Measurements from ENCODE around the gene CST8.
"Not testable (repeated sequence)": the region's sequence is repeated elsewhere in the genome, so short reads cannot be mapped to it uniquely, and the experiment has no call there.

CST8 gene

GRCh38 chr20:23473293-23473692, 17.6 kb upstream of the CST8 start:
- POLR2A ChIA-PET; DNase-seq; CTCF ChIA-PET; H3K4me3 ChIP-seq (ENCODE audit: control insufficient read depth in 1 of 7, extremely low read depth in 1 of 7, insufficient read depth in 4 of 7, low read depth in 2 of 7, low read length in 6 of 7); H3K36me3 ChIP-seq (ENCODE audit: control insufficient read depth in 4 of 4, insufficient read depth in 4 of 4, low read length in 3 of 4); H3K27me3 ChIP-seq (replicated peaks in 2 of 5; ENCODE audit: control insufficient read depth in 4 of 5, insufficient read depth in 5 of 5, low read length in 4 of 5); H3K9me3 ChIP-seq (ENCODE audit: control extremely low read depth in 1 of 5, control insufficient read depth in 4 of 5, insufficient read depth in 2 of 5, low read depth in 1 of 5, low read length in 4 of 5); H3K4me1 ChIP-seq (ENCODE audit: control extremely low read depth in 1 of 4, control insufficient read depth in 4 of 4, insufficient read depth in 4 of 4, low read length in 3 of 4); H3K27ac ChIP-seq (ENCODE audit: insufficient read depth in 1 of 2, low read depth in 1 of 2, low read length in 2 of 2, poor library complexity in 1 of 2, severe bottlenecking in 2 of 2): not testable (repeated sequence)
- WGBS (ENCODE audit: insufficient coverage) = no CpG with 5 or more reads among the region's 2 CpGs

- 96% methylated on average over 3 of the region's 5 CpGs for WGBS (ENCODE audit: insufficient coverage)
- Histone ChIP-seq H3K27me3 (replicated peaks in 2 of 5; ENCODE audit: control insufficient read depth in 4 of 5, insufficient read depth in 5 of 5, low read length in 4 of 5) (no peaks in the 10 kb centered on the region), H3K27ac (ENCODE audit: insufficient read depth in 1 of 2, low read depth in 1 of 2, low read length in 2 of 2, poor library complexity in 1 of 2, severe bottlenecking in 2 of 2) (no peak overlapping the region), H3K4me3 (ENCODE audit: control insufficient read depth in 1 of 7, extremely low read depth in 1 of 7, insufficient read depth in 4 of 7, low read depth in 2 of 7, low read length in 6 of 7) (no peak overlapping the region), H3K4me1 (ENCODE audit: control extremely low read depth in 1 of 4, control insufficient read depth in 4 of 4, insufficient read depth in 4 of 4, low read length in 3 of 4) (no peaks in the 10 kb centered on the region), H3K36me3 (ENCODE audit: control insufficient read depth in 4 of 4, insufficient read depth in 4 of 4, low read length in 3 of 4) (no peaks in the 10 kb centered on the region), H3K9me3 (ENCODE audit: control extremely low read depth in 1 of 5, control insufficient read depth in 4 of 5, insufficient read depth in 2 of 5, low read depth in 1 of 5, low read length in 4 of 5) (peaks cover 0 to 4% (median 0%) of the 10 kb centered on the region in 5 experiments)
- no peak for DNase-seq
- POLR2A ChIA-PET = no interaction called here
- CTCF ChIA-PET = no interaction called here
These were observed 15.5 kb upstream of the CST8 start for GRCh38 chr20:23475395-23475794.

GRCh38 chr20:23476015-23476754, 14.7 kb upstream of the CST8 start:
- Histone ChIP-seq H3K4me3 (ENCODE audit: control insufficient read depth in 1 of 7, extremely low read depth in 1 of 7, insufficient read depth in 4 of 7, low read depth in 2 of 7, low read length in 6 of 7) (no peak overlapping the region), H3K9me3 (ENCODE audit: control extremely low read depth in 1 of 5, control insufficient read depth in 4 of 5, insufficient read depth in 2 of 5, low read depth in 1 of 5, low read length in 4 of 5) (peaks cover 0 to 4% (median 0%) of the 10 kb centered on the region in 5 experiments), H3K27ac (ENCODE audit: insufficient read depth in 1 of 2, low read depth in 1 of 2, low read length in 2 of 2, poor library complexity in 1 of 2, severe bottlenecking in 2 of 2) (no peak overlapping the region), H3K36me3 (ENCODE audit: control insufficient read depth in 4 of 4, insufficient read depth in 4 of 4, low read length in 3 of 4) (no peaks in the 10 kb centered on the region), H3K4me1 (ENCODE audit: control extremely low read depth in 1 of 4, control insufficient read depth in 4 of 4, insufficient read depth in 4 of 4, low read length in 3 of 4) (no peaks in the 10 kb centered on the region), H3K27me3 (replicated peaks in 2 of 5; ENCODE audit: control insufficient read depth in 4 of 5, insufficient read depth in 5 of 5, low read length in 4 of 5) (no peaks in the 10 kb centered on the region)
- DNase-seq = no peak
- WGBS (ENCODE audit: insufficient coverage) = 96% methylated on average over 6 of the region's 6 CpGs
- ChIA-PET POLR2A (no interaction called here), CTCF (no interaction called here)

GRCh38 chr20:23477223-23477622, 13.7 kb upstream of the CST8 start:
- no peak for DNase-seq
- Histone ChIP-seq H3K27me3 (replicated peaks in 2 of 5; ENCODE audit: control insufficient read depth in 4 of 5, insufficient read depth in 5 of 5, low read length in 4 of 5) (no peaks in the 10 kb centered on the region), H3K9me3 (ENCODE audit: control extremely low read depth in 1 of 5, control insufficient read depth in 4 of 5, insufficient read depth in 2 of 5, low read depth in 1 of 5, low read length in 4 of 5) (peaks cover 0 to 4% (median 0%) of the 10 kb centered on the region in 5 experiments), H3K36me3 (ENCODE audit: control insufficient read depth in 4 of 4, insufficient read depth in 4 of 4, low read length in 3 of 4) (no peaks in the 10 kb centered on the region), H3K4me1 (ENCODE audit: control extremely low read depth in 1 of 4, control insufficient read depth in 4 of 4, insufficient read depth in 4 of 4, low read length in 3 of 4) (no peaks in the 10 kb centered on the region), H3K4me3 (ENCODE audit: control insufficient read depth in 1 of 7, extremely low read depth in 1 of 7, insufficient read depth in 4 of 7, low read depth in 2 of 7, low read length in 6 of 7) (no peak overlapping the region), H3K27ac (ENCODE audit: insufficient read depth in 1 of 2, low read depth in 1 of 2, low read length in 2 of 2, poor library complexity in 1 of 2, severe bottlenecking in 2 of 2) (no peak overlapping the region)
- ChIA-PET POLR2A (no interaction called here), CTCF (no interaction called here)
- WGBS (ENCODE audit: insufficient coverage) = no CpG with 5 or more reads among the region's 3 CpGs

GRCh38 chr20:23479043-23479442, 11.9 kb upstream of the CST8 start:
- H3K4me1 ChIP-seq (ENCODE audit: control extremely low read depth in 1 of 4, control insufficient read depth in 4 of 4, insufficient read depth in 4 of 4, low read length in 3 of 4) = no peaks in the 10 kb centered on the region
- H3K9me3 ChIP-seq (ENCODE audit: control extremely low read depth in 1 of 5, control insufficient read depth in 4 of 5, insufficient read depth in 2 of 5, low read depth in 1 of 5, low read length in 4 of 5) = peaks cover 0 to 4% (median 0%) of the 10 kb centered on the region in 5 experiments
- no peaks in the 10 kb centered on the region for H3K27me3 ChIP-seq (replicated peaks in 2 of 5; ENCODE audit: control insufficient read depth in 4 of 5, insufficient read depth in 5 of 5, low read length in 4 of 5)
- H3K4me3 ChIP-seq (ENCODE audit: control insufficient read depth in 1 of 7, extremely low read depth in 1 of 7, insufficient read depth in 4 of 7, low read depth in 2 of 7, low read length in 6 of 7) = no peak overlapping the region
- H3K36me3 ChIP-seq (ENCODE audit: control insufficient read depth in 4 of 4, insufficient read depth in 4 of 4, low read length in 3 of 4) = no peaks in the 10 kb centered on the region
- WGBS (ENCODE audit: insufficient coverage) = 93% methylated on average over 3 of the region's 4 CpGs
- no peak for DNase-seq
- ChIA-PET CTCF (no interaction called here), POLR2A (no interaction called here)
- H3K27ac ChIP-seq (ENCODE audit: insufficient read depth in 1 of 2, low read depth in 1 of 2, low read length in 2 of 2, poor library complexity in 1 of 2, severe bottlenecking in 2 of 2) = no peak overlapping the region

GRCh38 chr20:23482138-23482537, 8.8 kb upstream of the CST8 start:
- no peak overlapping the region for H3K4me3 ChIP-seq (ENCODE audit: control insufficient read depth in 1 of 7, extremely low read depth in 1 of 7, insufficient read depth in 4 of 7, low read depth in 2 of 7, low read length in 6 of 7)
- ChIA-PET POLR2A (no interaction called here), CTCF (no interaction called here)
- DNase-seq = no peak
- no peak overlapping the region for H3K27ac ChIP-seq (ENCODE audit: insufficient read depth in 1 of 2, low read depth in 1 of 2, low read length in 2 of 2, poor library complexity in 1 of 2, severe bottlenecking in 2 of 2)
- no peaks in the 10 kb centered on the region for H3K27me3 ChIP-seq (replicated peaks in 2 of 5; ENCODE audit: control insufficient read depth in 4 of 5, insufficient read depth in 5 of 5, low read length in 4 of 5)
- peaks cover 0 to 4% (median 0%) of the 10 kb centered on the region in 5 experiments for H3K9me3 ChIP-seq (ENCODE audit: control extremely low read depth in 1 of 5, control insufficient read depth in 4 of 5, insufficient read depth in 2 of 5, low read depth in 1 of 5, low read length in 4 of 5)
- 100% methylated on average over 1 of the region's 2 CpGs for WGBS (ENCODE audit: insufficient coverage)
- no peaks in the 10 kb centered on the region for H3K4me1 ChIP-seq (ENCODE audit: control extremely low read depth in 1 of 4, control insufficient read depth in 4 of 4, insufficient read depth in 4 of 4, low read length in 3 of 4)
- no peaks in the 10 kb centered on the region for H3K36me3 ChIP-seq (ENCODE audit: control insufficient read depth in 4 of 4, insufficient read depth in 4 of 4, low read length in 3 of 4)

GRCh38 chr20:23484081-23484480, 6.8 kb upstream of the CST8 start:
- H3K9me3 ChIP-seq (ENCODE audit: control extremely low read depth in 1 of 5, control insufficient read depth in 4 of 5, insufficient read depth in 2 of 5, low read depth in 1 of 5, low read length in 4 of 5) = peaks cover 0 to 3% (median 0%) of the 10 kb centered on the region in 5 experiments
- no peaks in the 10 kb centered on the region for H3K36me3 ChIP-seq (ENCODE audit: control insufficient read depth in 4 of 4, insufficient read depth in 4 of 4, low read length in 3 of 4)
- no peaks in the 10 kb centered on the region for H3K27me3 ChIP-seq (replicated peaks in 2 of 5; ENCODE audit: control insufficient read depth in 4 of 5, insufficient read depth in 5 of 5, low read length in 4 of 5)
- no peaks in the 10 kb centered on the region for H3K4me1 ChIP-seq (ENCODE audit: control extremely low read depth in 1 of 4, control insufficient read depth in 4 of 4, insufficient read depth in 4 of 4, low read length in 3 of 4)
- POLR2A ChIA-PET = no interaction called here
- peak in 2 of 3 donors; percentile 11 to 13 for DNase-seq
- H3K4me3 ChIP-seq (ENCODE audit: control insufficient read depth in 1 of 7, extremely low read depth in 1 of 7, insufficient read depth in 4 of 7, low read depth in 2 of 7, low read length in 6 of 7) = no peak overlapping the region
- CTCF ChIA-PET = no interaction called here
- 80% methylated on average over 3 of the region's 4 CpGs for WGBS (ENCODE audit: insufficient coverage)
- H3K27ac ChIP-seq (ENCODE audit: insufficient read depth in 1 of 2, low read depth in 1 of 2, low read length in 2 of 2, poor library complexity in 1 of 2, severe bottlenecking in 2 of 2) = no peak overlapping the region

Data from common myeloid progenitor, CD34-positive (primary cell).